Mesothelial cell of epicardium (in vitro differentiated cells): ENCODE measurements around the gene VWA8. TPM values are rescaled to one million over a fixed set of nuclear protein-coding genes. Genes with fewer than 3 reads are reported as not detected.
A peak's percentile ranks its signal among the peaks of the same experiment; 100 is the strongest.

Source experiments
- DNase-seq, 2 experiments: peaks; one replicate each; pipeline ENCODE4 v3.0.0; 2021; ENCODE audit warnings: low spot score in 2 of 2; ENCODE audit not compliant: unreplicated experiment in 2 of 2
- H3K27ac Mint-ChIP-seq: 2 replicates; pipeline ENCODE4 v1.8.0; 2021; ENCODE audit warnings: mixed read lengths
- H3K27me3 Mint-ChIP-seq: 2 replicates; pipeline ENCODE4 v1.8.0; 2021; ENCODE audit warnings: low read depth, mixed read lengths
- H3K36me3 Mint-ChIP-seq: 2 replicates; pipeline ENCODE4 v1.8.0; 2021; ENCODE audit warnings: mixed read lengths
- H3K4me1 Mint-ChIP-seq: 2 replicates; pipeline ENCODE4 v1.8.0; 2021; ENCODE audit warnings: mixed read lengths
- H3K4me3 Mint-ChIP-seq: 2 replicates; pipeline ENCODE4 v1.8.0; 2021; ENCODE audit warnings: mild to moderate bottlenecking, moderate library complexity, mixed read lengths
- H3K9me3 Mint-ChIP-seq: 2 replicates; pipeline ENCODE4 v1.8.0; 2021; ENCODE audit warnings: mixed read lengths
- CTCF ChIP-seq: fragments of 200-600 bp; sonication (generic); IDR thresholded peaks from one replicate; pipeline ENCODE4 v1.5.0; 2021; ENCODE audit warnings: antibody characterized with exemption; ENCODE audit not compliant: unreplicated experiment
- total RNA-seq: library from RNA; stranded (reverse); gene quantifications from 3 replicates; pipeline ENCODE4 v1.2.1, GENCODE V29; 2021

The VWA8 gene
- total RNA-seq, 1 donor from 2014 or later, result 20.0 TPM

GRCh38 chr13:41851351-41851750, 109.6 kb downstream of the VWA8 start:
- no peak for DNase-seq

GRCh38 chr13:41848435-41849255, 112.3 kb downstream of the VWA8 start:
- peaks cover 41% of the 10 kb centered on the region for H3K36me3 Mint-ChIP-seq
- TF ChIP-seq CTCF, result no peak
- no peak for DNase-seq
- H3K4me1 Mint-ChIP-seq, result peaks cover 6% of the 10 kb centered on the region
- no peak overlapping the region for H3K4me3 Mint-ChIP-seq
- peak overlapping the region; percentile 26 for H3K27ac Mint-ChIP-seq
- no peaks in the 10 kb centered on the region for H3K27me3 Mint-ChIP-seq
- H3K9me3 Mint-ChIP-seq, result peaks cover 48% of the 10 kb centered on the region

More at GRCh38 chr13:41851351-41851750, 109.6 kb downstream of the VWA8 start:
- Mint-ChIP-seq H3K36me3 (peaks cover 27% of the 10 kb centered on the region), H3K9me3 (peaks cover 30% of the 10 kb centered on the region), H3K4me3 (no peak overlapping the region), H3K4me1 (peaks cover 6% of the 10 kb centered on the region), H3K27me3 (no peaks in the 10 kb centered on the region), H3K27ac (no peak overlapping the region)
- no peak for TF ChIP-seq CTCF

- Mint-ChIP-seq H3K9me3 (peaks cover 42% of the 10 kb centered on the region), H3K27ac (no peak overlapping the region), H3K27me3 (no peaks in the 10 kb centered on the region), H3K4me1 (peaks cover 11% of the 10 kb centered on the region), H3K36me3 (peaks cover 33% of the 10 kb centered on the region), H3K4me3 (no peak overlapping the region)
- no peak for TF ChIP-seq CTCF
- DNase-seq, result no peak
Measured at GRCh38 chr13:41847216-41847615, 113.7 kb downstream of the VWA8 start.

- TF ChIP-seq CTCF, result no peak
- peak overlapping the region; percentile 90 for H3K27ac Mint-ChIP-seq
- DNase-seq, result peak; percentile 46 to 65
- H3K36me3 Mint-ChIP-seq, result peaks cover 43% of the 10 kb centered on the region
- H3K9me3 Mint-ChIP-seq, result peaks cover 40% of the 10 kb centered on the region
- no peaks in the 10 kb centered on the region for H3K27me3 Mint-ChIP-seq
- peaks cover 17% of the 10 kb centered on the region for H3K4me1 Mint-ChIP-seq
- no peak overlapping the region for H3K4me3 Mint-ChIP-seq
Measured at GRCh38 chr13:41842036-41842620, 118.8 kb downstream of the VWA8 start.

- Mint-ChIP-seq H3K27me3 (no peaks in the 10 kb centered on the region), H3K4me3 (no peak overlapping the region), H3K27ac (no peak overlapping the region), H3K4me1 (peaks cover 22% of the 10 kb centered on the region), H3K9me3 (peaks cover 8% of the 10 kb centered on the region), H3K36me3 (peaks cover 16% of the 10 kb centered on the region)
- no peak for TF ChIP-seq CTCF
- no peak for DNase-seq
Measured at GRCh38 chr13:41837629-41838028, 123.3 kb downstream of the VWA8 start.
